Osteoblast (primary cell): ENCODE measurements around the gene CYTIP. TPM values are rescaled to one million over a fixed set of nuclear protein-coding genes. Genes with fewer than 3 reads are reported as not detected.
A peak's percentile ranks its signal among the peaks of the same experiment; 100 is the strongest.

Source experiments
- DNase-seq: peaks from one replicate; pipeline ENCODE4 v3.0.0; 2011; ENCODE audit warnings: low spot score, mixed read lengths; ENCODE audit not compliant: insufficient read length; ENCODE audit errors: missing footprints
- H2AFZ ChIP-seq: 2 replicates; pipeline ENCODE4 v1.6.0; 2011; ENCODE audit warnings: mild to moderate bottlenecking, low read length
- H3K27ac ChIP-seq: 2 replicates; pipeline ENCODE4 v1.5.1; 2011; ENCODE audit warnings: mild to moderate bottlenecking, low read depth, low read length, moderate library complexity
- H3K27me3 ChIP-seq: 2 replicates; pipeline ENCODE4 v1.6.0; 2012; ENCODE audit warnings: mild to moderate bottlenecking, control low read depth, inconsistent platforms, low read length, moderate library complexity; ENCODE audit not compliant: insufficient read depth
- H3K36me3 ChIP-seq: 2 replicates; pipeline ENCODE4 v1.5.1; 2011; ENCODE audit warnings: mild to moderate bottlenecking, low read length, control low read depth, moderate library complexity; ENCODE audit not compliant: insufficient read depth
- H3K4me1 ChIP-seq: 2 replicates; pipeline ENCODE4 v1.5.1; 2011; ENCODE audit warnings: mild to moderate bottlenecking, low read length, control low read depth, moderate library complexity; ENCODE audit not compliant: insufficient read depth
- H3K4me2 ChIP-seq: 2 replicates; pipeline ENCODE4 v1.6.0; 2011; ENCODE audit warnings: mild to moderate bottlenecking, low read length; ENCODE audit not compliant: insufficient read depth
- H3K4me3 ChIP-seq: fragments of 200-600 bp; sonication (generic); 3 replicates; pipeline ENCODE4 v1.5.1; 2012; ENCODE audit warnings: mild to moderate bottlenecking, low read length, inconsistent platforms; ENCODE audit not compliant: insufficient read depth
- H3K79me2 ChIP-seq: 2 replicates; pipeline ENCODE4 v1.6.0; 2012; ENCODE audit warnings: mild to moderate bottlenecking, low read length, control low read depth, inconsistent platforms; ENCODE audit not compliant: insufficient read depth
- H3K9me3 ChIP-seq: 2 replicates; pipeline ENCODE4 v1.5.1; 2011; ENCODE audit warnings: low read depth, low read length, control low read depth
- H4K20me1 ChIP-seq: 2 replicates; pipeline ENCODE4 v1.6.0; 2012; ENCODE audit warnings: mild to moderate bottlenecking, low read length, control low read depth; ENCODE audit not compliant: insufficient read depth
- CTCF ChIP-seq: IDR thresholded peaks from 2 replicates; pipeline ENCODE4 v1.5.1; 2011; ENCODE audit warnings: mild to moderate bottlenecking, low read depth, low read length, moderate library complexity; ENCODE audit errors: extremely low read depth
- total RNA-seq: library from RNA; depleted of rRNA; stranded (reverse); fragments of >200 nt; gene quantifications from 2 replicates; pipeline ENCODE4 v1.2.3, GENCODE V29; 2012

Gene CYTIP
- total RNA-seq, 1 donor = 1.4 TPM

DNA sequence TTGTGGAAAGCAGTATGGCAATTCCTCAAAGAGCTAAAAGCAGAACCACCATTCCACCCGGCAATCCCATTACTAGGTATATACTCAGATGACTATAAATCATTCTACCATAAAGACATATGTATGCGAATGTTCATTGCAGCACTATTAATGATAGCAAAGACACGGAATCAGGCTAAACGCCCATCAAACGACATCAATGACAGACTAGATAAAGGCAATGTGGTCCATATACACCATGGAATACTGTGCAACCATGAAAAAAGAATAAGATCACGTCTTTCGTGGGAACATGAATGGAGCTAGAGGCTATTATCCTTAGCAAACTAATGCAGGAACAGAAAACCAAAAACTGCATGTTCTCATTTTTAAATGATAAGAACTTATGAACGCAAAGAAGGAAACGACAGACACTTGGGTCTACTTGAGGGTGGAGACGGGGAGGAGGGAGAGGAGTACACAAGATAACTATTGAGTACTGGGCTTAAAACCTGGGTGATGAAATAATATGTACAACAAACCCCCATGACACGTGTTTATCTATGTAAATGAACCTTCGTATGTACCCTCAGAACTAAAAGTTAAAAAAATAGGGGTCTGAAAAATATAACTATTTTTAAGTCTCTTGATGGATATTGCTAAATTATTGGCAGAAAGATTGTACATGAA lies 32.0 kb upstream of the CYTIP start:
- H2AFZ ChIP-seq = no peak overlapping the region
- H3K9me3 ChIP-seq = no peaks in the 10 kb centered on the region
- H3K4me2 ChIP-seq = no peak overlapping the region
- peaks cover 18% of the 10 kb centered on the region for H3K4me1 ChIP-seq
- H3K27ac ChIP-seq = no peak overlapping the region
- no peaks in the 10 kb centered on the region for H3K27me3 ChIP-seq
- no peaks in the 10 kb centered on the region for H4K20me1 ChIP-seq
- no peak overlapping the region for H3K4me3 ChIP-seq
- DNase-seq = no peak
- no peak for TF ChIP-seq CTCF
- H3K36me3 ChIP-seq = no peaks in the 10 kb centered on the region
- no peaks in the 10 kb centered on the region for H3K79me2 ChIP-seq

- Histone ChIP-seq H3K36me3 (no peaks in the 10 kb centered on the region), H3K4me2 (no peak overlapping the region), H3K79me2 (no peaks in the 10 kb centered on the region), H4K20me1 (no peaks in the 10 kb centered on the region), H3K4me3 (no peak overlapping the region), H3K9me3 (no peaks in the 10 kb centered on the region), H3K27me3 (no peaks in the 10 kb centered on the region), H2AFZ (no peak overlapping the region), H3K4me1 (peaks cover 27% of the 10 kb centered on the region), H3K27ac (no peak overlapping the region)
- no peak for DNase-seq
- no peak for TF ChIP-seq CTCF
These were observed 29.7 kb upstream of the CYTIP start for GRCh38 chr2:157473581-157473980.

DNA sequence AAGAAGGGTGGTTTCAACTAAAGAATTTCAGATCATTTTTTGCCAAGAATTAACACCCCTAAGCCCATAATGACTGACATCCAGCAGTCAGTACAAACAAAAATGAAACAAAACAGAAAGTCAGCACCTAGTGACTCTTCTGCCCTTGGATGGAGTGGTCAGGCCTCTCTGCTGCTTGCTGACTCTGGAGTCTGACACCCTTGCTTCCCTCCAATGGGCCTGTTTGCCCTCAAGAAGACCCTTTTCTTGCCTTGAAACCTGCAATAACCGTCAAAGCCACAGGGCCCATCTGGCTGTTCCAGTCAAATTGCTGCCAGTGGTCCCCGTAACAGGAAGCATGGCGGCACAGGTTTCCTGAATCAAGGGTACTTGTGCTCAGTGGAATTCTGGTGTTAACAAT lies 27.2 kb upstream of the CYTIP start:
- H3K27me3 ChIP-seq = no peaks in the 10 kb centered on the region

DNA sequence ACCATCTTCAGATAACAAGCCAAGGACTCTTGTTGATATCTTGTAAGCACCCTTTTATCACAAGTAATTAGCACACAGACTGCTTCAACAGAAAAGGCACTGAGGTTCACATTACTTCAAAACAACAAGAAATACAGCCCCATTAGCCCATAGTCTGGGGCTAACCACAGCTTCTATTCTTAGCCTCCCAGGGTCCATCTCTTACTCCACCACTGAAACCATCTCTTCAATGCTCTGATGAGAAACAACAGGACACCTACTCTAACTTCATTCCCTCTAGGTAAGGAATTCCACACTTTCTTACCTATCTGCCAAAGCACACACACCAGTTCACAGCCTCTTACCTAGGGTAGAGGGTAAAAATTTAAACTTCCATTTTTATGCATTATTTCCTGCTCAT lies 26.4 kb upstream of the CYTIP start:
- Histone ChIP-seq H3K4me2 (no peak overlapping the region), H3K27me3 (no peaks in the 10 kb centered on the region), H3K4me3 (no peak overlapping the region), H2AFZ (peak overlapping the region; percentile 45), H3K4me1 (peaks cover 19% of the 10 kb centered on the region), H3K27ac (peak overlapping the region; percentile 81), H3K79me2 (no peaks in the 10 kb centered on the region), H3K9me3 (no peaks in the 10 kb centered on the region), H4K20me1 (no peaks in the 10 kb centered on the region), H3K36me3 (no peaks in the 10 kb centered on the region)
- TF ChIP-seq CTCF = no peak
- DNase-seq = no peak

More for the DNA sequence above, 27.2 kb upstream of the CYTIP start:
- no peaks in the 10 kb centered on the region for H4K20me1 ChIP-seq
- H3K27ac ChIP-seq = no peak overlapping the region
- no peak overlapping the region for H3K4me2 ChIP-seq
- no peak for DNase-seq
- peaks cover 19% of the 10 kb centered on the region for H3K4me1 ChIP-seq
- no peak overlapping the region for H3K4me3 ChIP-seq
- no peaks in the 10 kb centered on the region for H3K9me3 ChIP-seq
- no peaks in the 10 kb centered on the region for H3K79me2 ChIP-seq
- no peaks in the 10 kb centered on the region for H3K36me3 ChIP-seq
- TF ChIP-seq CTCF = no peak
- no peak overlapping the region for H2AFZ ChIP-seq
